MCF 10A (cell line): ENCODE data around the gene SSRP1. TPM values are rescaled to one million over a fixed set of nuclear protein-coding genes. Genes with fewer than 3 reads are reported as not detected.

Experiments used
- BruUV-seq: library from RNA; stranded (reverse); fragments of 400-500 nt; replicated peaks from 2 replicates; lab custom pipeline; 2021; lab: Mats Ljungman, UMichigan
- CTCF ChIA-PET: fragments of 300-600 bp; sonication (Branson Sonifier 250); formaldehyde crosslinking; extraction: SDS; loops from one replicate; lab custom pipeline; 2021; ENCODE audit warnings: antibody characterized with exemption, inconsistent platforms; lab: Yijun Ruan, JAX
- POLR2A ChIA-PET: fragments of 300-600, 350-650 bp; sonication (Branson Sonifier 250); formaldehyde crosslinking; extraction: SDS; loops from one replicate; lab custom pipeline; 2020; ENCODE audit warnings: antibody characterized with exemption, inconsistent platforms; lab: Yijun Ruan, JAX
- DNase-seq: peaks from one replicate; pipeline ENCODE4 v3.0.0-alpha.2; 2018; ENCODE audit not compliant: unreplicated experiment
- H3K27ac Mint-ChIP-seq: one replicate; pipeline ENCODE4 v1.8.0; 2022; ENCODE audit warnings: mild to moderate bottlenecking, low read depth, mixed read lengths; ENCODE audit not compliant: unreplicated experiment
- H3K27me3 Mint-ChIP-seq: one replicate; pipeline ENCODE4 v1.8.0; 2022; ENCODE audit warnings: mixed read lengths; ENCODE audit not compliant: insufficient read depth, unreplicated experiment
- H3K36me3 Mint-ChIP-seq: one replicate; pipeline ENCODE4 v1.8.0; 2022; ENCODE audit warnings: mild to moderate bottlenecking, moderate library complexity, mixed read lengths; ENCODE audit not compliant: insufficient read depth, unreplicated experiment
- H3K4me1 Mint-ChIP-seq: one replicate; pipeline ENCODE4 v1.8.0; 2022; ENCODE audit warnings: mixed read lengths; ENCODE audit not compliant: insufficient read depth, unreplicated experiment
- H3K4me3 Mint-ChIP-seq: one replicate; pipeline ENCODE4 v1.8.0; 2022; ENCODE audit warnings: mild to moderate bottlenecking, moderate library complexity, mixed read lengths; ENCODE audit not compliant: unreplicated experiment
- H3K9me3 Mint-ChIP-seq: one replicate; pipeline ENCODE4 v1.8.0; 2022; ENCODE audit warnings: mixed read lengths; ENCODE audit not compliant: unreplicated experiment
- CTCF ChIP-seq: fragments of 200-600 bp; IDR thresholded peaks from one replicate; pipeline ENCODE4 v1.8.0; 2022; ENCODE audit warnings: antibody characterized with exemption, mild to moderate bottlenecking; ENCODE audit not compliant: unreplicated experiment
- intact Hi-C: fragments of 100-400 bp; cut with micrococcal nuclease; formaldehyde crosslinking; loops from 2 replicates; pipeline ENCODE4 v1.14.1; 2022
- total RNA-seq: library from RNA; stranded (reverse); gene quantifications from 2 replicates; pipeline ENCODE4 v1.2.3, GENCODE V29; 2022

The SSRP1 gene
- total RNA-seq, 1 experiment from 2014 or later, result 229 TPM

GRCh38 chr11:57348636-57349313 is 13.1 kb upstream of the SSRP1 start:
- no peak for DNase-seq
- no TSS peak for BruUV-seq
- no peaks in the 10 kb centered on the region for H3K4me1 Mint-ChIP-seq
- no peak overlapping the region for H3K27ac Mint-ChIP-seq
- H3K36me3 Mint-ChIP-seq, result no peaks in the 10 kb centered on the region
- TF ChIP-seq CTCF, result no peak
- H3K4me3 Mint-ChIP-seq, result no peak overlapping the region
- no peaks in the 10 kb centered on the region for H3K27me3 Mint-ChIP-seq
- H3K9me3 Mint-ChIP-seq, result no peaks in the 10 kb centered on the region
- CTCF ChIA-PET, result interaction anchor here (0.6 to 7.0 kb wide), 24 partner anchors 11 to 1274 kb away, joined by 3 to 84 read pairs (median 4); partner anchors contain the start of genes P2RX3, TIMM10 and YPEL4
- intact Hi-C loops, result loop anchor here (5.0 kb wide), 4 partner anchors 219 to 1164 kb away; partner anchors contain the start of gene UBE2L6
- POLR2A ChIA-PET, result no interaction called here

- Mint-ChIP-seq H3K36me3 (no peaks in the 10 kb centered on the region), H3K27me3 (no peaks in the 10 kb centered on the region), H3K27ac (no peak overlapping the region), H3K9me3 (no peaks in the 10 kb centered on the region), H3K4me3 (no peak overlapping the region), H3K4me1 (no peaks in the 10 kb centered on the region)
- ChIA-PET CTCF (interaction anchor here (0.6 to 7.0 kb wide), 16 partner anchors 11 to 1185 kb away, joined by 3 to 84 read pairs (median 4); partner anchors contain the start of gene TIMM10), POLR2A (no interaction called here)
- DNase-seq, result no peak
- intact Hi-C loops, result loop anchor here (5.0 kb wide), 4 partner anchors 219 to 1164 kb away; partner anchors contain the start of gene UBE2L6
- no TSS peak for BruUV-seq
- TF ChIP-seq CTCF, result no peak
These were observed 12.4 kb upstream of the SSRP1 start for GRCh38 chr11:57348052-57348451.

GRCh38 chr11:57347336-57347735 is 11.6 kb upstream of the SSRP1 start:
- ChIA-PET POLR2A (no interaction called here), CTCF (interaction anchor here (0.5 to 7.0 kb wide), 11 partner anchors 12 to 1186 kb away, joined by 3 to 84 read pairs (median 5); partner anchors contain the start of gene TIMM10)
- intact Hi-C loops, result loop anchor here (5.0 kb wide), 4 partner anchors 220 to 1165 kb away; partner anchors contain the start of gene UBE2L6
- H3K27ac Mint-ChIP-seq, result no peak overlapping the region
- TF ChIP-seq CTCF, result no peak
- H3K9me3 Mint-ChIP-seq, result no peaks in the 10 kb centered on the region
- no peak for DNase-seq
- no peaks in the 10 kb centered on the region for H3K27me3 Mint-ChIP-seq
- no peak overlapping the region for H3K4me3 Mint-ChIP-seq
- no peaks in the 10 kb centered on the region for H3K36me3 Mint-ChIP-seq
- no TSS peak for BruUV-seq
- no peaks in the 10 kb centered on the region for H3K4me1 Mint-ChIP-seq

GRCh38 chr11:57345555-57346211 is 10.0 kb upstream of the SSRP1 start:
- Mint-ChIP-seq H3K4me3 (no peak overlapping the region), H3K9me3 (no peaks in the 10 kb centered on the region), H3K27me3 (no peaks in the 10 kb centered on the region), H3K4me1 (no peaks in the 10 kb centered on the region), H3K27ac (no peak overlapping the region), H3K36me3 (no peaks in the 10 kb centered on the region)
- intact Hi-C loops, result loop anchor here (1.0 to 5.0 kb wide), 7 partner anchors 112 to 1167 kb away; partner anchors contain the start of gene UBE2L6
- CTCF ChIA-PET, result interaction anchor here (0.5 to 7.0 kb wide), 34 partner anchors 10 to 1167 kb away, joined by 3 to 84 read pairs (median 4); partner anchors contain the start of genes SLC43A1, SSRP1 and UBE2L6
- POLR2A ChIA-PET, result interaction anchor here (0.8 to 1.2 kb wide), 4 partner anchors 117 to 299 kb away, joined by 3 to 9 read pairs (median 4); partner anchors contain the start of gene UBE2L6
- no TSS peak for BruUV-seq
- TF ChIP-seq CTCF, result peak; percentile 90
- peak; percentile 85 for DNase-seq
